Measurements from ENCODE around the gene UHMK1.

DNA sequence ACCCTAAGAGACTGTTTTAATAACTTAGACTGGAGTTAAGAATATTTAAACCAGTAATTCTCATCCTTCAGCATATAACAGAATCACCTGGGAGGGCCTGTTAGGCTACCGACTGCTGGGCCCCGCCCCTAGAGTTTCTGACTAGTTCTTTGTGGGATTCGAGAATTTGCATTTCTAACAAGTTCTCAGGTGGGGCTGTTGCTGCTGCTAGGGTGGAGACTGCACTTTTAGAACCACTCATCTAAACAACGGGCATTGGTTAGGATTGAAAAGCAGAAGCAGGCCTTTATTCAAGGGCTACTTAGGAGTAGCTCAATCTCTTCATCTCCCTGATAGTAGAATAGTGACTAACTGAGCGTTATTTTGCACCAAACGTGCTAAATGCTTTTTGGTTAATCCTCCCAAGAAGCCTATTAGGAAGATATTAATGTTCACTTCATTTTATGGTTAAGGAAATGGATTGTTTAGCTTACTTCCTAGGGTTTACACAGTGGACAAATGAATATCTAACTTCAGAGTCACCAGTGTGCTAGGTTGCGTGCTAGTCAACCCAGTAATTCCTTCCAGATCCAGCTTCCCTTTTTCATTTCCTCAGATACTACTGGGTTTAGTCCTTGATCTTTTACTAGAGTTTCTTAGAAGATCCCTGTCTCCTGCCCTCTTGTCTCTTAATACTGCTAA lies 32.8 kb downstream of the UHMK1 start:
- TF ChIP-seq, protein P1, sequence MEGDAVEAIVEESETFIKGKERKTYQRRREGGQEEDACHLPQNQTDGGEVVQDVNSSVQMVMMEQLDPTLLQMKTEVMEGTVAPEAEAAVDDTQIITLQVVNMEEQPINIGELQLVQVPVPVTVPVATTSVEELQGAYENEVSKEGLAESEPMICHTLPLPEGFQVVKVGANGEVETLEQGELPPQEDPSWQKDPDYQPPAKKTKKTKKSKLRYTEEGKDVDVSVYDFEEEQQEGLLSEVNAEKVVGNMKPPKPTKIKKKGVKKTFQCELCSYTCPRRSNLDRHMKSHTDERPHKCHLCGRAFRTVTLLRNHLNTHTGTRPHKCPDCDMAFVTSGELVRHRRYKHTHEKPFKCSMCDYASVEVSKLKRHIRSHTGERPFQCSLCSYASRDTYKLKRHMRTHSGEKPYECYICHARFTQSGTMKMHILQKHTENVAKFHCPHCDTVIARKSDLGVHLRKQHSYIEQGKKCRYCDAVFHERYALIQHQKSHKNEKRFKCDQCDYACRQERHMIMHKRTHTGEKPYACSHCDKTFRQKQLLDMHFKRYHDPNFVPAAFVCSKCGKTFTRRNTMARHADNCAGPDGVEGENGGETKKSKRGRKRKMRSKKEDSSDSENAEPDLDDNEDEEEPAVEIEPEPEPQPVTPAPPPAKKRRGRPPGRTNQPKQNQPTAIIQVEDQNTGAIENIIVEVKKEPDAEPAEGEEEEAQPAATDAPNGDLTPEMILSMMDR (conservative IDR thresholded peaks at IDR 0.05), result no peak
- TF ChIP-seq ZFX (IDR thresholded peaks at IDR 0.05), result no peak

Measured in C4-2B (cell line).